OCI-LY1 (cell line): Measurements from ENCODE around the gene PAEP.

Source experiments
- EZH2 ChIP-seq: fragments of 200-600 bp; sonication (generic), shearing (Covaris generic); IDR thresholded peaks from 2 replicates; pipeline ENCODE4 v1.8.0; 2017; ENCODE audit warnings: borderline replicate concordance, mixed run types, mild to moderate bottlenecking, antibody characterized with exemption, low read length, moderate library complexity, mixed read lengths
- TF ChIP-seq, protein P1 (sequence below): fragments of 200-600 bp; sonication (generic), shearing (Covaris generic); IDR thresholded peaks from 2 replicates; pipeline ENCODE4 v1.5.1; 2017; ENCODE audit warnings: mild to moderate bottlenecking, antibody characterized with exemption, low read length, moderate library complexity, mixed read lengths

DNA sequence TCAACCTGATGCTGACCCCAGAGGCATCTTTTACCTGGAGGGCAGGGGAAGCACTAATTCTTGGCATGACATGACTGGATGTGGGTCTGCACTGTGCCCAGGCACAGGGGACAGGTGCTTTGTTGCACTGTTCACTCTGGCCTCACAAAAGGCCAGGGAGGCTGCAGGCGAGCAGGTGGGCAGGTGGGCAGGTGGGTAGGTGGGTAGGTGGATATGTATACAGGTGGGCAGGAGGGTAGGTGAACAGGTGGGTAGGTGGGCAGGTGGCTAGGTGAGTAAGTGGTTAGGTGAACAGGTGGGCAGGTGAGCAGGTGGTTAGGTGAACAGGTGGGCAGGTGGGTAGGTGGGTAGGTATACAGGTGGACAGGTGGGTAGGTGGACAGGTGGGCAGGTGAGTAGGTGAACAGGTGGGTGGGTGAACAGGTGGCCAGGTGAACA is 1.5 kb downstream of the PAEP start:
- TF ChIP-seq, protein P1, sequence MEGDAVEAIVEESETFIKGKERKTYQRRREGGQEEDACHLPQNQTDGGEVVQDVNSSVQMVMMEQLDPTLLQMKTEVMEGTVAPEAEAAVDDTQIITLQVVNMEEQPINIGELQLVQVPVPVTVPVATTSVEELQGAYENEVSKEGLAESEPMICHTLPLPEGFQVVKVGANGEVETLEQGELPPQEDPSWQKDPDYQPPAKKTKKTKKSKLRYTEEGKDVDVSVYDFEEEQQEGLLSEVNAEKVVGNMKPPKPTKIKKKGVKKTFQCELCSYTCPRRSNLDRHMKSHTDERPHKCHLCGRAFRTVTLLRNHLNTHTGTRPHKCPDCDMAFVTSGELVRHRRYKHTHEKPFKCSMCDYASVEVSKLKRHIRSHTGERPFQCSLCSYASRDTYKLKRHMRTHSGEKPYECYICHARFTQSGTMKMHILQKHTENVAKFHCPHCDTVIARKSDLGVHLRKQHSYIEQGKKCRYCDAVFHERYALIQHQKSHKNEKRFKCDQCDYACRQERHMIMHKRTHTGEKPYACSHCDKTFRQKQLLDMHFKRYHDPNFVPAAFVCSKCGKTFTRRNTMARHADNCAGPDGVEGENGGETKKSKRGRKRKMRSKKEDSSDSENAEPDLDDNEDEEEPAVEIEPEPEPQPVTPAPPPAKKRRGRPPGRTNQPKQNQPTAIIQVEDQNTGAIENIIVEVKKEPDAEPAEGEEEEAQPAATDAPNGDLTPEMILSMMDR: no peak
- TF ChIP-seq EZH2: no peak
